ENCODE results near the gene EVX2.

- TF ChIP-seq ZSCAN25 (CRISPR knock-in tag; IDR thresholded peaks at IDR 0.05) (no peak), PCBP1 (IDR thresholded peaks at IDR 0.05; ENCODE audit: borderline replicate concordance, low read depth, low read length) (no peak), ZBTB20 (CRISPR knock-in tag; IDR thresholded peaks at IDR 0.05; ENCODE audit: borderline replicate concordance, low read depth) (no peak), NFE2L1 (CRISPR knock-in tag; IDR thresholded peaks at IDR 0.05; ENCODE audit: borderline replicate concordance) (no peak), ZNF274 (CRISPR knock-in tag; IDR thresholded peaks at IDR 0.05) (no peak), THYN1 (CRISPR knock-in tag; IDR thresholded peaks at IDR 0.05; ENCODE audit: borderline replicate concordance, low read depth) (no peak), ONECUT2 (CRISPR knock-in tag; IDR thresholded peaks at IDR 0.05) (no peak)
- TF ChIP-seq, protein P1, sequence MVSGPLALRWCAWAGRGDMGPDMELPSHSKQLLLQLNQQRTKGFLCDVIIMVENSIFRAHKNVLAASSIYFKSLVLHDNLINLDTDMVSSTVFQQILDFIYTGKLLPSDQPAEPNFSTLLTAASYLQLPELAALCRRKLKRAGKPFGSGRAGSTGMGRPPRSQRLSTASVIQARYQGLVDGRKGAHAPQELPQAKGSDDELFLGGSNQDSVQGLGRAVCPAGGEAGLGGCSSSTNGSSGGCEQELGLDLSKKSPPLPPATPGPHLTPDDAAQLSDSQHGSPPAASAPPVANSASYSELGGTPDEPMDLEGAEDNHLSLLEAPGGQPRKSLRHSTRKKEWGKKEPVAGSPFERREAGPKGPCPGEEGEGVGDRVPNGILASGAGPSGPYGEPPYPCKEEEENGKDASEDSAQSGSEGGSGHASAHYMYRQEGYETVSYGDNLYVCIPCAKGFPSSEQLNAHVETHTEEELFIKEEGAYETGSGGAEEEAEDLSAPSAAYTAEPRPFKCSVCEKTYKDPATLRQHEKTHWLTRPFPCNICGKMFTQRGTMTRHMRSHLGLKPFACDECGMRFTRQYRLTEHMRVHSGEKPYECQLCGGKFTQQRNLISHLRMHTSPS (CRISPR knock-in tag; IDR thresholded peaks at IDR 0.05; ENCODE audit: low read depth) = no peak
Measured at GRCh38 chr2:176103194-176103593, 19.4 kb upstream of the EVX2 start.

Measured in HepG2 (cell line).